ENCODE measurements around the gene SPRED1. TPM values are rescaled to one million over a fixed set of nuclear protein-coding genes. Genes with fewer than 3 reads are reported as not detected.

Gene SPRED1
- total and polyA plus RNA-seq, 9 of the 15 experiments (the other 6 are each of a cell fraction or from before 2014, with no cell fraction given) = 2.8 to 17.4 (median 7.9) TPM

GRCh38 chr15:38254051-38254883, 1.6 kb downstream of the SPRED1 start (continued):
- TF ChIP-seq CUX1 (CRISPR knock-in tag; IDR thresholded peaks at IDR 0.05) (no peak), FOXM1 (IDR thresholded peaks at IDR 0.05; ENCODE audit: low read depth) (peak; percentile 77), FOXM1 (CRISPR knock-in tag; IDR thresholded peaks at IDR 0.05; ENCODE audit: low read depth) (no peak), RAD21 (CRISPR knock-in tag; conservative IDR thresholded peaks at IDR 0.05 in 1 of 2, IDR thresholded peaks at IDR 0.05 in 1 of 2) (no peak), POLR2H (tag; IDR thresholded peaks at IDR 0.05; ENCODE audit: low read depth) (peak; percentile 66; the same call in 1 of the 2 replicates), TFAP4 (CRISPR knock-in tag; IDR thresholded peaks at IDR 0.05; ENCODE audit: borderline replicate concordance) (no peak), SNIP1 (IDR thresholded peaks at IDR 0.05; ENCODE audit: low read depth) (no peak), ATF4 (CRISPR knock-in tag; IDR thresholded peaks at IDR 0.05) (no peak), CLOCK (CRISPR knock-in tag; IDR thresholded peaks at IDR 0.05; ENCODE audit: borderline replicate concordance) (no peak), GATA2 (CRISPR knock-in tag; IDR thresholded peaks at IDR 0.05) (peak; percentile 52; the same call in 1 of the 2 replicates), SP2 (IDR thresholded peaks at IDR 0.05; ENCODE audit: extremely low read depth, low read depth, low read length, poor library complexity, severe bottlenecking) (no peak), FOXJ3 (CRISPR knock-in tag; IDR thresholded peaks at IDR 0.05) (no peak), RNF2 (IDR thresholded peaks at IDR 0.05) (no peak), FOXK1 (CRISPR knock-in tag; IDR thresholded peaks at IDR 0.05; ENCODE audit: borderline replicate concordance) (no peak), THRAP3 (IDR thresholded peaks at IDR 0.05; ENCODE audit: borderline replicate concordance) (no peak), POLR3G (IDR thresholded peaks at IDR 0.05; ENCODE audit: extremely low read depth, insufficient read length, insufficient replicate concordance) (no peak)
